K562 (cell line): Measurements from ENCODE around the gene DOK1. TPM values are rescaled to one million over a fixed set of nuclear protein-coding genes. Genes with fewer than 3 reads are reported as not detected.

Experiments used
- ATF3 ChIP-seq, 2 experiments: fragments of 450-650 bp in 1 of 2; sonication (generic) in 1 of 2; formaldehyde crosslinking in 1 of 2; IDR thresholded peaks in 1 of 2; conservative IDR thresholded peaks in 1 of 2; 2 replicates each; pipeline versions ENCODE4 v1.6.1 to v1.8.1; 2016 to 2023; ENCODE audit warnings: mild to moderate bottlenecking in 2 of 2, moderate library complexity in 2 of 2, inconsistent platforms in 1 of 2, missing genetic modification reagents in 1 of 2
- BCLAF1 ChIP-seq, 2 experiments: fragments of 450-650 bp in 1 of 2; IDR thresholded peaks; 2 replicates each; pipeline ENCODE4 v1.6.1; 2011 to 2017; ENCODE audit warnings: low read depth in 2 of 2, antibody characterized with exemption in 1 of 2, borderline replicate concordance in 1 of 2, low read length in 1 of 2, mild to moderate bottlenecking in 1 of 2, mixed read lengths in 1 of 2; ENCODE audit not compliant: control insufficient read depth in 1 of 2
- E2F1 ChIP-seq: sonication (generic); formaldehyde crosslinking; IDR thresholded peaks from 2 replicates; pipeline ENCODE4 v1.8.1; 2023; ENCODE audit warnings: mild to moderate bottlenecking, missing genetic modification reagents, moderate library complexity
- ELF4 ChIP-seq: fragments of 450-650 bp; formaldehyde crosslinking; IDR thresholded peaks from 2 replicates; pipeline ENCODE4 v1.4.0; 2022; ENCODE audit warnings: missing genetic modification characterization
- HES1 ChIP-seq: fragments of 450-650 bp; IDR thresholded peaks from 2 replicates; pipeline ENCODE4 v1.6.1; 2016; ENCODE audit warnings: low read depth, mild to moderate bottlenecking, moderate library complexity
- HMBOX1 ChIP-seq: sonication (generic); IDR thresholded peaks from 2 replicates; pipeline ENCODE4 v1.6.1; 2016
- HSF4 ChIP-seq: fragments of 250-450 bp; sonication (Bioruptor Pico); IDR thresholded peaks from 2 replicates; pipeline ENCODE4 v2.1.2; 2022; ENCODE audit warnings: mild to moderate bottlenecking, moderate library complexity, borderline replicate concordance
- MAFK ChIP-seq: IDR thresholded peaks from 2 replicates; pipeline ENCODE4 v1.6.1; 2011; ENCODE audit warnings: low read length, improper control_type of control experiment
- MAZ ChIP-seq, 2 experiments: fragments of 450-650 bp in 1 of 2; sonication (generic) in 1 of 2; formaldehyde crosslinking; IDR thresholded peaks in 1 of 2; conservative IDR thresholded peaks in 1 of 2; 2 replicates each; pipeline versions ENCODE4 v1.4.0 to v1.5.0; 2020; ENCODE audit warnings: mild to moderate bottlenecking in 1 of 2, missing genetic modification reagents in 1 of 2
- NR3C1 ChIP-seq: sonication (generic); formaldehyde crosslinking; IDR thresholded peaks from 2 replicates; pipeline ENCODE4 v1.8.1; 2022; ENCODE audit warnings: missing genetic modification reagents
- STAT6 ChIP-seq: sonication (generic); formaldehyde crosslinking; IDR thresholded peaks from 2 replicates; pipeline ENCODE4 v1.8.1; 2023; ENCODE audit warnings: mild to moderate bottlenecking, missing genetic modification reagents
- THRB ChIP-seq: fragments of 450-650 bp; formaldehyde crosslinking; conservative IDR thresholded peaks from 2 replicates; pipeline ENCODE4 v1.4.0; 2022; ENCODE audit warnings: mild to moderate bottlenecking, missing genetic modification characterization
- ZBTB1 ChIP-seq: sonication (generic); formaldehyde crosslinking; IDR thresholded peaks from 2 replicates; pipeline ENCODE4 v1.8.1; 2023; ENCODE audit warnings: missing genetic modification reagents, low read depth, mild to moderate bottlenecking, borderline replicate concordance
- polyA plus RNA-seq, 8 experiments: library from polyadenylated mRNA; depleted of rRNA in 4 of 8; stranded (reverse) in 5 of 8; unstranded in 3 of 8; fragments of >200 nt; fragmentation: Nextera tagmentation in 2 of 8; fragmentation: Illumina TruSeq in 1 of 8; extraction: Ambion mirVana in 2 of 8; extraction: Trizol in 1 of 8; gene quantifications; 2 replicates each; pipeline versions ENCODE4 v1.2.1 to v1.2.3, GENCODE V29; 2011 to 2014; ENCODE audit warnings: inconsistent platforms in 1 of 8, missing spikeins in 1 of 8
- total RNA-seq, 7 experiments: library from RNA; depleted of rRNA in 6 of 7; stranded (reverse); fragments of >200 nt in 6 of 7; fragmentation: Illumina TruSeq in 2 of 7; extraction: Trizol in 2 of 7; gene quantifications; 2 replicates each; pipeline versions ENCODE4 v1.2.1 to v1.2.3, GENCODE V29; 2011 to 2021; ENCODE audit warnings: low replicate concordance in 1 of 7

The DOK1 gene
- total and polyA plus RNA-seq, 9 of the 15 experiments (the other 6 are each of a cell fraction or from before 2014, with no cell fraction given): 0.59 to 36.4 (median 16.1) TPM

GRCh38 chr2:74573747-74574562 is 19.4 kb downstream of the DOK1 start (continued):
- TF ChIP-seq THRB (CRISPR knock-in tag) (no peak), HES1 (no peak), MAFK (no peak), HMBOX1 (peak; percentile 33; the same call in 1 of the 2 replicates), HSF4 (CRISPR knock-in tag) (no peak), ZBTB1 (CRISPR knock-in tag) (no peak), BCLAF1 (IDR thresholded peaks at IDR 0.05; ENCODE audit: borderline replicate concordance in 1 of 2, control insufficient read depth in 1 of 2, low read depth in 2 of 2, low read length in 1 of 2) (no peak), STAT6 (CRISPR knock-in tag) (no peak), NR3C1 (no peak), MAZ (CRISPR knock-in tag; conservative IDR thresholded peaks at IDR 0.05 in 1 of 2, IDR thresholded peaks at IDR 0.05 in 1 of 2) (no peak), ATF3 (IDR thresholded peaks at IDR 0.05) (no peak), ATF3 (CRISPR knock-in tag; conservative IDR thresholded peaks at IDR 0.05) (no peak), ELF4 (CRISPR knock-in tag) (peak; percentile 44; the same call in 1 of the 2 replicates), E2F1 (CRISPR knock-in tag) (no peak)
